Right lobe of liver (tissue), 6 donors: ENCODE results near the gene PRKG2. TPM values are rescaled to one million over a fixed set of nuclear protein-coding genes. Genes with fewer than 3 reads are reported as not detected.
"Not testable (repeated sequence)": the region's sequence is repeated elsewhere in the genome, so short reads cannot be mapped to it uniquely, and the experiment has no call there.

Experiments used
- ATAC-seq, 4 donors: fragments of 200-7000 bp; cut with Tn5 transposase; one replicate each; pipeline ENCODE4 v1.9.1; 2020; ENCODE audit warnings: mild to moderate bottlenecking in 4 of 4, moderate library complexity in 4 of 4
- DNase-seq, 3 donors: peaks; one replicate each; pipeline ENCODE4 v3.0.0-alpha.2; 2020
- H3K27ac ChIP-seq, 3 donors: fragments of 200-600 bp; one replicate each; pipeline ENCODE4 v1.8.0; 2022
- H3K27me3 ChIP-seq, 2 donors: fragments of 200-600 bp; one replicate each; pipeline ENCODE4 v1.8.0; 2022
- H3K36me3 ChIP-seq, 4 donors: fragments of 200-600 bp; sonication (generic) in 1 of 4; one replicate each; pipeline versions ENCODE4 v1.5.1 to v1.8.0; 2017 to 2022; ENCODE audit warnings: control low read depth in 1 of 4
- H3K4me1 ChIP-seq, 4 donors: fragments of 200-600 bp; sonication (generic) in 1 of 4; one replicate each; pipeline versions ENCODE4 v1.5.1 to v1.8.0; 2017 to 2022; ENCODE audit warnings: control low read depth in 1 of 4
- H3K4me3 ChIP-seq, 3 donors: fragments of 200-600 bp; one replicate each; pipeline ENCODE4 v1.8.0; 2022
- H3K9me3 ChIP-seq, 4 donors: fragments of 200-600 bp; sonication (generic) in 1 of 4; one replicate each; pipeline versions ENCODE4 v1.5.1 to v1.8.0; 2017 to 2022; ENCODE audit warnings: control low read depth in 1 of 4
- POLR2A ChIP-seq: fragments of 450-650 bp; IDR thresholded peaks from one replicate; pipeline ENCODE4 v1.6.1; 2017; ENCODE audit warnings: antibody characterized with exemption, mild to moderate bottlenecking
- WGBS: methylation state at CpG from one replicate; pipeline ENCODE4 v1.1.6; 2018; ENCODE audit warnings: low coverage, low lambda C conversion rate; ENCODE audit not compliant: insufficient coverage; ENCODE audit errors: missing lambda C conversion rate; 5-methylcytosine and 5-hydroxymethylcytosine counted together
- intact Hi-C, 2 donors: fragments of 100-400 bp; cut with DNase I; formaldehyde crosslinking; loops; one replicate each; pipeline versions ENCODE4 v1.11.2 to v1.14.1; 2022
- total RNA-seq, 6 experiments: library from RNA; depleted of rRNA in 2 of 6; stranded (reverse); fragments of >200 nt in 2 of 6; fragmentation: NEBNext Ultra II Directional in 3 of 6; extraction: Animal tissue kit (Norgen Biotek cat#: 25700) in 3 of 6; gene quantifications; one replicate each; pipeline versions ENCODE4 v1.1.0 to v1.2.4, GENCODE V29; 2016 to 2023
- TF ChIP-seq, protein P1 (sequence below), 4 donors: fragments of 200-600 bp in 3 of 4; fragments of 450-650 bp in 1 of 4; IDR thresholded peaks; one replicate each; pipeline versions ENCODE4 v1.5.1 to v1.8.0; 2016 to 2022; ENCODE audit warnings: antibody characterized with exemption in 4 of 4, mild to moderate bottlenecking in 2 of 4
- donor health status: DM: no; HTN: yes; CAD: no.
- donor health status: DM: no; HTN: no; CAD: no.
- donor health status: DM: no; HTN: no; CAD: no.
- donor health status: DM: no; HTN: yes; CAD: no.
- donor health status: DM: no; HTN: yes; CAD: no.

The PRKG2 gene
- total RNA-seq, 6 experiments from 2014 or later: 0.17 TPM; not detected in 5

DNA sequence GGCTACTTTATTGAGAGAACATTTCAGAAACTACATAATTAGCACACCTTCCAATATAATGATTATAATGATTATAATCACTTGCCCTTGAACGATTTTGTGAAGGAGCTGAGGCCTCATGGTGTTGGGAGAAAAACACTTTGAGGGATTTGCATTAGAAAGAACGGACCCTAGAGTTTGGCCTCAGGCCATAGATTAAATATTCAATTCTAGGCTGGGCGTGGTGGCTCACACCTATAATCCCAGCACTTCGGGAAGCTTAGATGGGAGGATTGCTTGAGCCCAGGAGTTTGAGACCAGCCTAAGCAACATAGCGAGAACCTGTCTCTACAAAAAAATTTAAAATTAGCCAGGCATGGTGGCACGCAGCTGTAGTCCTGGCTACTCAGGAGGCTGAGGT, 12.9 kb upstream of the PRKG2 start:
- Histone ChIP-seq H3K4me3 (no peak overlapping the region), H3K27ac (no peak overlapping the region), H3K4me1 (no peaks in the 10 kb centered on the region), H3K27me3 (no peaks in the 10 kb centered on the region), H3K36me3 (no peaks in the 10 kb centered on the region), H3K9me3 (no peaks in the 10 kb centered on the region)
- TF ChIP-seq POLR2A: no peak
- TF ChIP-seq, protein P1, sequence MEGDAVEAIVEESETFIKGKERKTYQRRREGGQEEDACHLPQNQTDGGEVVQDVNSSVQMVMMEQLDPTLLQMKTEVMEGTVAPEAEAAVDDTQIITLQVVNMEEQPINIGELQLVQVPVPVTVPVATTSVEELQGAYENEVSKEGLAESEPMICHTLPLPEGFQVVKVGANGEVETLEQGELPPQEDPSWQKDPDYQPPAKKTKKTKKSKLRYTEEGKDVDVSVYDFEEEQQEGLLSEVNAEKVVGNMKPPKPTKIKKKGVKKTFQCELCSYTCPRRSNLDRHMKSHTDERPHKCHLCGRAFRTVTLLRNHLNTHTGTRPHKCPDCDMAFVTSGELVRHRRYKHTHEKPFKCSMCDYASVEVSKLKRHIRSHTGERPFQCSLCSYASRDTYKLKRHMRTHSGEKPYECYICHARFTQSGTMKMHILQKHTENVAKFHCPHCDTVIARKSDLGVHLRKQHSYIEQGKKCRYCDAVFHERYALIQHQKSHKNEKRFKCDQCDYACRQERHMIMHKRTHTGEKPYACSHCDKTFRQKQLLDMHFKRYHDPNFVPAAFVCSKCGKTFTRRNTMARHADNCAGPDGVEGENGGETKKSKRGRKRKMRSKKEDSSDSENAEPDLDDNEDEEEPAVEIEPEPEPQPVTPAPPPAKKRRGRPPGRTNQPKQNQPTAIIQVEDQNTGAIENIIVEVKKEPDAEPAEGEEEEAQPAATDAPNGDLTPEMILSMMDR (IDR thresholded peaks at IDR 0.05): no peak
- ATAC-seq (no peak), DNase-seq (no peak)
- 53% methylated on average over 5 of the region's 6 CpGs for WGBS
- intact Hi-C loops: no loop called here

DNA sequence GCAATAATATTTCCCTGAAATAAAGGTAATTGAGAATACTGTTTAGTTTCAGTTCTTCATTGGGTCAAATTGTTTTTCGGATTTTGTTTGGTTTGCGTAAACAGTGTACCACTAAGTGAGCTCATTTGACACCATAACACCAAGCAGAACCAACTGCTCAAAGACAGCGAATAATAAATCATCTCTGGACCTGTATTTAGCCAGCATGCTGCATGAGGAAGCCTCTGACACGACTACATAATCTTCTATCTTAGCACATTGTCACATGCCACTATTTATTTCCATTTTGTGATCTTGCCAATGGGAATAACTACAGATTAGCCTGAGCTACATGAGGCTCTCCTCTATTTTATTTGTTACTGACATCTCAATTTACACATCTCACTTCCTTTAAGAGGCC, 12.1 kb upstream of the PRKG2 start:
- DNase-seq (no peak), ATAC-seq (no peak)
- WGBS: 30% methylated on average over 4 of the region's 4 CpGs

DNA sequence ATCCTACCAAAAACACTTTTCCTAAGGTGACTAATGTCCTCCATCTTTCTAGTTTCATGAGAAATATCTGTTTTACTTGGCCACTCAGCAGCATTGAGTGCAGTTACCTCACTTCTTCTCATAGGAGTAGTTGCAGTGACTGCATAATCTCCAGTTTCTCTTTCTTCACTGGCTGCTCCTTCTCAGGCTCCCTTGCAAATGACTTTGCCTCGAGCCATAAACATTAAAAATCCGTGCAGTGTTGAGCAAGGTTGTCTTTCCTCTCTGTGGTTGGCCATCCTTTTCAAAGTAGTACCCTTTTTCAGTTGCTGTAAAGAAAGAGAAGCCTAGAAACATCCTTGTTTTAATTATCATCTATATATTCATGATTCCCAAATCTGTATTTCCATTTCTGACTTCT, 10.2 kb upstream of the PRKG2 start:
- no peaks in the 10 kb centered on the region for H3K4me1 ChIP-seq
- ATAC-seq (no peak), DNase-seq (no peak)
- no peaks in the 10 kb centered on the region for H3K36me3 ChIP-seq
- H3K4me3 ChIP-seq: no peak overlapping the region
- no peak overlapping the region for H3K27ac ChIP-seq
- no peaks in the 10 kb centered on the region for H3K27me3 ChIP-seq
- WGBS: 15% methylated on average over 2 of the region's 2 CpGs
- H3K9me3 ChIP-seq: no peaks in the 10 kb centered on the region
- TF ChIP-seq, protein P1 (IDR thresholded peaks at IDR 0.05): no peak
- TF ChIP-seq POLR2A: no peak
- intact Hi-C loops: no loop called here

More for the DNA sequence above, 12.1 kb upstream of the PRKG2 start:
- TF ChIP-seq, protein P1 (IDR thresholded peaks at IDR 0.05): no peak
- no peak for TF ChIP-seq POLR2A
- H3K27me3 ChIP-seq: no peaks in the 10 kb centered on the region
- intact Hi-C loops: no loop called here
- no peaks in the 10 kb centered on the region for H3K9me3 ChIP-seq
- H3K4me3 ChIP-seq: no peak overlapping the region
- no peaks in the 10 kb centered on the region for H3K4me1 ChIP-seq
- H3K27ac ChIP-seq: no peak overlapping the region
- H3K36me3 ChIP-seq: no peaks in the 10 kb centered on the region

DNA sequence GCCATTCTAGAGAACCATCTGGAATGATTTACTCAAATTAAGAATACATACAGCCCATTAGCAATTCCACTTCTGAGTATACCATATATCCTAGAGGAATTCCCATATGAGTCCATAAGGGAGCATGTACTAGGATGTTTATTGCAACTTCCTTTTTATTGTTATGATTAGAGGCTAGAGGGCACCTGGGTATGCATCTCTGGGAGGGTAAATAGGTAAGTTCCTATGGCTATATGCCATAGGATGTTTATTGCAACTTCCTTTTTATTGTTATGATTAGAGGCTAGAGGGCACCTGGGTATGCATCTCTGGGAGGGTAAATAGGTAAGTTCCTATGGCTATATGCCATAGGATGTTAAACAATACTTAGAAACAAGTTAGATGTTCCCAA, 7.1 kb upstream of the PRKG2 start:
- ATAC-seq, H3K27ac ChIP-seq, H3K9me3 ChIP-seq, H3K27me3 ChIP-seq, intact Hi-C loops, DNase-seq, H3K4me3 ChIP-seq, H3K4me1 ChIP-seq, H3K36me3 ChIP-seq: not testable (repeated sequence)

GRCh38 chr4:81221303-81222081, 6.5 kb upstream of the PRKG2 start:
- 33% methylated on average over 2 of the region's 3 CpGs for WGBS
- no peak overlapping the region for H3K4me3 ChIP-seq
- H3K9me3 ChIP-seq: no peaks in the 10 kb centered on the region
- TF ChIP-seq, protein P1 (IDR thresholded peaks at IDR 0.05): no peak
- TF ChIP-seq POLR2A: no peak
- no peak for ATAC-seq
- no peaks in the 10 kb centered on the region for H3K4me1 ChIP-seq
- no peaks in the 10 kb centered on the region for H3K27me3 ChIP-seq
- intact Hi-C loops: no loop called here
- no peak for DNase-seq
- H3K27ac ChIP-seq: no peak overlapping the region
- H3K36me3 ChIP-seq: no peaks in the 10 kb centered on the region
